GM21360 (cell line): Measurements from ENCODE around the gene PPP1CC.
"Not testable (repeated sequence)": the region's sequence is repeated elsewhere in the genome, so short reads cannot be mapped to it uniquely, and the experiment has no call there.

Experiments used
- ATAC-seq: cut with Tn5 transposase; IDR thresholded peaks from one replicate; pipeline ENCODE4 v1.9.1; 2021; ENCODE audit warnings: mild to moderate bottlenecking, moderate library complexity; ENCODE audit not compliant: unreplicated experiment

PPP1CC gene

GRCh38 chr12:110726708-110727369, 15.9 kb downstream of the PPP1CC start:
- no peak for ATAC-seq

GRCh38 chr12:110726028-110726427, 16.7 kb downstream of the PPP1CC start:
- ATAC-seq: no peak

GRCh38 chr12:110725267-110725666, 17.4 kb downstream of the PPP1CC start:
- ATAC-seq: no peak

GRCh38 chr12:110722892-110723291, 19.8 kb downstream of the PPP1CC start:
- ATAC-seq: not testable (repeated sequence)

GRCh38 chr12:110721570-110721969, 21.1 kb downstream of the PPP1CC start:
- ATAC-seq: no peak

- ATAC-seq: no peak
Observed at GRCh38 chr12:110720516-110720915, 22.2 kb downstream of the PPP1CC start.

- ATAC-seq: no peak
Observed at GRCh38 chr12:110718222-110718908, 24.3 kb downstream of the PPP1CC start.

GRCh38 chr12:110717037-110717436, 25.7 kb downstream of the PPP1CC start:
- no peak for ATAC-seq

- ATAC-seq: no peak
Observed at GRCh38 chr12:110708917-110709316, 33.8 kb downstream of the PPP1CC start.

- no peak for ATAC-seq
Observed at GRCh38 chr12:110705309-110705708, 37.4 kb downstream of the PPP1CC start.

- no peak for ATAC-seq
Observed at GRCh38 chr12:110704750-110705149, 37.9 kb downstream of the PPP1CC start.

GRCh38 chr12:110704231-110704630, 38.5 kb downstream of the PPP1CC start:
- ATAC-seq: no peak

- no peak for ATAC-seq
Observed at GRCh38 chr12:110702081-110702480, 40.6 kb downstream of the PPP1CC start.

GRCh38 chr12:110699591-110700445, 42.9 kb downstream of the PPP1CC start:
- ATAC-seq: no peak

- peak; percentile 78 for ATAC-seq
Observed at GRCh38 chr12:110698171-110698902, 44.4 kb downstream of the PPP1CC start.

GRCh38 chr12:110697236-110697635, 45.5 kb downstream of the PPP1CC start:
- ATAC-seq: no peak

GRCh38 chr12:110696283-110696682, 46.4 kb downstream of the PPP1CC start:
- ATAC-seq: no peak

GRCh38 chr12:110694330-110694901, 48.3 kb downstream of the PPP1CC start:
- no peak for ATAC-seq

- no peak for ATAC-seq
Observed at GRCh38 chr12:110693731-110694130, 49.0 kb downstream of the PPP1CC start.

- no peak for ATAC-seq
Observed at GRCh38 chr12:110690127-110690430, 52.6 kb downstream of the PPP1CC start.
